Endothelial cell of umbilical vein (primary cell): ENCODE measurements around the gene ERGIC1. TPM values are rescaled to one million over a fixed set of nuclear protein-coding genes. Genes with fewer than 3 reads are reported as not detected.

Experiments
- BruUV-seq: library from RNA; stranded (reverse); fragments of 400-500 nt; replicated peaks from 2 replicates; lab custom pipeline; 2021; lab: Mats Ljungman, UMichigan
- CTCF ChIA-PET: fragments of 300-600, 350-600 bp; sonication (Branson Sonifier 250); formaldehyde crosslinking; loops from one replicate; lab custom pipeline; 2021; ENCODE audit warnings: antibody characterized with exemption, inconsistent platforms; lab: Charles Lee
- POLR2A ChIA-PET: fragments of 300-600, 350-600 bp; sonication (Branson Sonifier 250); formaldehyde crosslinking; loops from one replicate; lab custom pipeline; 2021; ENCODE audit warnings: antibody characterized with exemption, inconsistent platforms; lab: Charles Lee
- DNase-seq: peaks from one replicate; pipeline ENCODE4 v3.0.0-alpha.2; 2011; ENCODE audit warnings: low read depth, low spot score
- FAIRE-seq: peaks from 2 replicates; lab custom pipeline; 2011; peaks lifted over from hg19 to GRCh38; lab: Jason Lieb, UNC
- H2AFZ ChIP-seq: 2 replicates; pipeline ENCODE4 v1.6.0; 2012; ENCODE audit warnings: low read depth, low read length, control low read depth, inconsistent platforms
- H3K27ac ChIP-seq: 2 replicates; pipeline ENCODE4 v1.5.1; 2011; ENCODE audit warnings: low read depth, mild to moderate bottlenecking, control low read depth, low read length, moderate library complexity; ENCODE audit not compliant: insufficient read depth
- H3K27me3 ChIP-seq, 2 experiments: 2 replicates each; pipeline versions ENCODE4 v1.6.0 to v1.6.1; 2011; ENCODE audit warnings: low read length in 2 of 2, mixed read lengths in 1 of 2; ENCODE audit not compliant: control insufficient read depth in 2 of 2, insufficient read depth in 2 of 2
- H3K36me3 ChIP-seq, 2 experiments: 2 replicates in 1 of 2; 3 replicates in 1 of 2; pipeline ENCODE4 v1.5.1; 2011; ENCODE audit warnings: low read length in 2 of 2, mild to moderate bottlenecking in 1 of 2, moderate library complexity in 1 of 2; ENCODE audit not compliant: control insufficient read depth in 2 of 2, insufficient read depth in 2 of 2; ENCODE audit errors: extremely low read depth in 1 of 2
- H3K4me1 ChIP-seq: 3 replicates; pipeline ENCODE4 v1.5.1; 2011; ENCODE audit warnings: mild to moderate bottlenecking, low read length; ENCODE audit not compliant: control insufficient read depth, insufficient read depth; ENCODE audit errors: extremely low read depth
- H3K4me2 ChIP-seq: 2 replicates; pipeline ENCODE4 v1.6.1; 2011; ENCODE audit warnings: low read length, control low read depth, mixed read lengths; ENCODE audit not compliant: insufficient read depth
- H3K4me3 ChIP-seq, 3 experiments: fragments of 200-600 bp in 1 of 3; sonication (generic), shearing (Covaris generic) in 1 of 3; replicated peaks in 1 of 3; 2 replicates each; pipeline ENCODE4 v1.5.1; 2011 to 2016; ENCODE audit warnings: control low read depth in 3 of 3, low read length in 3 of 3, mild to moderate bottlenecking in 2 of 3, inconsistent platforms in 1 of 3, low read depth in 1 of 3, moderate library complexity in 1 of 3; ENCODE audit not compliant: insufficient read depth in 1 of 3
- H3K79me2 ChIP-seq: 2 replicates; pipeline ENCODE4 v1.6.0; 2012; ENCODE audit warnings: low read length, inconsistent platforms; ENCODE audit not compliant: control insufficient read depth, insufficient read depth
- H3K9ac ChIP-seq: replicated peaks from 2 replicates; pipeline ENCODE3; 2011; ENCODE audit warnings: low read length, control low read depth; ENCODE audit not compliant: insufficient read depth; ENCODE audit errors: extremely low read depth
- H3K9me1 ChIP-seq: replicated peaks from 3 replicates; pipeline ENCODE4 v1.6.0; 2011; ENCODE audit warnings: mild to moderate bottlenecking, low read length; ENCODE audit not compliant: control insufficient read depth, insufficient read depth; ENCODE audit errors: extremely low read depth
- H3K9me3 ChIP-seq: replicated peaks from 2 replicates; pipeline ENCODE4 v1.5.1; 2012; ENCODE audit warnings: low read length, inconsistent platforms; ENCODE audit not compliant: control insufficient read depth, insufficient read depth
- H4K20me1 ChIP-seq: replicated peaks from 2 replicates; pipeline ENCODE3; 2011; ENCODE audit warnings: mild to moderate bottlenecking, low read length; ENCODE audit not compliant: control insufficient read depth, insufficient read depth; ENCODE audit errors: extremely low read depth
- CTCF ChIP-seq, 2 donors: IDR thresholded peaks; 1 replicate in 1 of 2; 2 replicates in 1 of 2; pipeline ENCODE4 v1.5.1; 2011; ENCODE audit warnings: low read length in 2 of 2, mild to moderate bottlenecking in 2 of 2, moderate library complexity in 2 of 2, control low read depth in 1 of 2, inconsistent platforms in 1 of 2, low read depth in 1 of 2; ENCODE audit not compliant: insufficient read depth in 1 of 2; ENCODE audit errors: extremely low read depth in 1 of 2
- EZH2 ChIP-seq: IDR thresholded peaks from 2 replicates; pipeline ENCODE4 v1.6.1; 2012; ENCODE audit warnings: borderline replicate concordance, low read depth, mild to moderate bottlenecking, moderate library complexity, low read length, inconsistent platforms; ENCODE audit not compliant: severe bottlenecking
- FOS ChIP-seq: IDR thresholded peaks from 2 replicates; pipeline ENCODE4 v1.6.1; 2011; ENCODE audit warnings: mild to moderate bottlenecking, low read length, moderate library complexity, borderline replicate concordance; ENCODE audit not compliant: insufficient read depth
- GATA2 ChIP-seq: IDR thresholded peaks from 2 replicates; pipeline ENCODE4 v1.7.0; 2011; ENCODE audit warnings: low read depth, mild to moderate bottlenecking, moderate library complexity, mixed read lengths, low read length; ENCODE audit not compliant: insufficient read length, insufficient read depth
- JUN ChIP-seq: IDR thresholded peaks from 2 replicates; pipeline ENCODE4 v1.6.1; 2011; ENCODE audit warnings: borderline replicate concordance, low read depth; ENCODE audit not compliant: insufficient read length, insufficient read depth
- MAX ChIP-seq: IDR thresholded peaks from 2 replicates; pipeline ENCODE4 v1.6.1; 2011; ENCODE audit not compliant: insufficient read depth, insufficient read length
- MYC ChIP-seq: IDR thresholded peaks from one replicate; pipeline ENCODE4 v1.6.1; 2011; ENCODE audit warnings: mild to moderate bottlenecking, low read depth, low read length
- POLR2A ChIP-seq: IDR thresholded peaks from 2 replicates; pipeline ENCODE4 v1.6.1; 2012; ENCODE audit warnings: low read depth, mild to moderate bottlenecking, control low read depth, low read length
- POLR2AphosphoS5 ChIP-seq: IDR thresholded peaks from 2 replicates; pipeline ENCODE4 v1.6.1; 2012; ENCODE audit warnings: low read depth, mild to moderate bottlenecking, control low read depth, low read length, moderate library complexity; ENCODE audit not compliant: insufficient read depth
- dilution Hi-C: fragments of 300-500 bp; cut with MboI; formaldehyde crosslinking; loops from one replicate; pipeline ENCODE4 v1.15.0; 2019; ENCODE audit warnings: low sequenced_read_pairs; ENCODE audit not compliant: extremely low pct_ligation_motif_present
- intact Hi-C: fragments of 100-400 bp; cut with micrococcal nuclease; formaldehyde crosslinking; loops from one replicate; pipeline ENCODE4 v1.10.0; 2022
- polyA plus RNA-seq, 4 experiments: library from polyadenylated mRNA; depleted of rRNA in 3 of 4; stranded (reverse) in 3 of 4; unstranded in 1 of 4; fragments of >200 nt; gene quantifications; 2 replicates each; pipeline versions ENCODE4 v1.2.1 to v1.2.3, GENCODE V29; 2011 to 2012; ENCODE audit warnings: missing spikeins in 1 of 4
- total RNA-seq: library from RNA; stranded (reverse); gene quantifications from 2 replicates; pipeline ENCODE4 v1.2.3, GENCODE V29; 2021

Gene ERGIC1
- total and polyA plus RNA-seq, 2 donors (not counting 3 experiments of a cell fraction or from before 2014, with no cell fraction given) = 105 to 109 TPM

GRCh38 chr5:172871536-172871935 is 37.5 kb downstream of the ERGIC1 start:
- FAIRE-seq (no peak), DNase-seq (no peak)
- Histone ChIP-seq H3K4me1 (peaks cover 71% of the 10 kb centered on the region), H3K79me2 (peaks cover 18% of the 10 kb centered on the region), H3K27ac (peak overlapping the region; percentile 94), H3K9me3 (no peaks in the 10 kb centered on the region), H3K9ac (peak overlapping the region; percentile 77), H2AFZ (no peak overlapping the region), H3K4me3 (no peak overlapping the region), H3K9me1 (no peaks in the 10 kb centered on the region), H3K4me2 (peak overlapping the region; percentile 1), H3K27me3 (no peaks in the 10 kb centered on the region), H4K20me1 (no peaks in the 10 kb centered on the region), H3K36me3 (no peaks in the 10 kb centered on the region)
- intact Hi-C loops (loop anchor here (2.0 kb wide), 1 partner anchor 77 kb away; no protein-coding TSS in a partner anchor), dilution Hi-C loops (no loop called here)
- BruUV-seq = no TSS peak
- TF ChIP-seq GATA2 = no peak
- TF ChIP-seq POLR2AphosphoS5 = no peak
- TF ChIP-seq FOS = no peak
- TF ChIP-seq MYC = no peak
- TF ChIP-seq JUN = no peak
- TF ChIP-seq MAX = no peak
- TF ChIP-seq CTCF (IDR thresholded peaks at IDR 0.05; ENCODE audit: extremely low read depth in 1 of 2, insufficient read depth in 1 of 2, low read depth in 1 of 2, low read length in 2 of 2) = no peak
- TF ChIP-seq EZH2 = no peak
- no peak for TF ChIP-seq POLR2A
- POLR2A ChIA-PET = interaction anchor here (2.1 to 4.8 kb wide), 4 partner anchors 12 to 101 kb away, joined by 6 to 40 read pairs (median 15); partner anchors contain the start of gene DUSP1
- CTCF ChIA-PET = interaction anchor here (2.1 to 6.3 kb wide), 6 partner anchors 12 to 157 kb away, joined by 5 to 85 read pairs (median 14); partner anchors contain the start of gene DUSP1
